ENCODE results near the gene SIPA1L3.

The SIPA1L3 gene

GRCh38 chr19:38139122-38139521 is 232.1 kb downstream of the SIPA1L3 start:
- TF ChIP-seq, protein P1, sequence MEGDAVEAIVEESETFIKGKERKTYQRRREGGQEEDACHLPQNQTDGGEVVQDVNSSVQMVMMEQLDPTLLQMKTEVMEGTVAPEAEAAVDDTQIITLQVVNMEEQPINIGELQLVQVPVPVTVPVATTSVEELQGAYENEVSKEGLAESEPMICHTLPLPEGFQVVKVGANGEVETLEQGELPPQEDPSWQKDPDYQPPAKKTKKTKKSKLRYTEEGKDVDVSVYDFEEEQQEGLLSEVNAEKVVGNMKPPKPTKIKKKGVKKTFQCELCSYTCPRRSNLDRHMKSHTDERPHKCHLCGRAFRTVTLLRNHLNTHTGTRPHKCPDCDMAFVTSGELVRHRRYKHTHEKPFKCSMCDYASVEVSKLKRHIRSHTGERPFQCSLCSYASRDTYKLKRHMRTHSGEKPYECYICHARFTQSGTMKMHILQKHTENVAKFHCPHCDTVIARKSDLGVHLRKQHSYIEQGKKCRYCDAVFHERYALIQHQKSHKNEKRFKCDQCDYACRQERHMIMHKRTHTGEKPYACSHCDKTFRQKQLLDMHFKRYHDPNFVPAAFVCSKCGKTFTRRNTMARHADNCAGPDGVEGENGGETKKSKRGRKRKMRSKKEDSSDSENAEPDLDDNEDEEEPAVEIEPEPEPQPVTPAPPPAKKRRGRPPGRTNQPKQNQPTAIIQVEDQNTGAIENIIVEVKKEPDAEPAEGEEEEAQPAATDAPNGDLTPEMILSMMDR (IDR thresholded peaks at IDR 0.05; ENCODE audit: low read depth, low read length) = no peak
- no peak for TF ChIP-seq MYC (IDR thresholded peaks at IDR 0.05; ENCODE audit: low read depth, low read length)
- TF ChIP-seq POLR2A (IDR thresholded peaks at IDR 0.05; ENCODE audit: extremely low read depth, insufficient read length) = no peak
- TF ChIP-seq, protein P2, sequence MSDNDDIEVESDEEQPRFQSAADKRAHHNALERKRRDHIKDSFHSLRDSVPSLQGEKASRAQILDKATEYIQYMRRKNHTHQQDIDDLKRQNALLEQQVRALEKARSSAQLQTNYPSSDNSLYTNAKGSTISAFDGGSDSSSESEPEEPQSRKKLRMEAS (IDR thresholded peaks at IDR 0.05; ENCODE audit: low read depth, low read length) = no peak
- DNase-seq (ENCODE audit: low read depth) = no peak
- H3K4me3 ChIP-seq (ENCODE audit: low read depth, low read length) = no peak overlapping the region

GRCh38 chr19:38141108-38141507 is 234.1 kb downstream of the SIPA1L3 start:
- TF ChIP-seq MYC (IDR thresholded peaks at IDR 0.05; ENCODE audit: low read depth, low read length) (no peak), POLR2A (IDR thresholded peaks at IDR 0.05; ENCODE audit: extremely low read depth, insufficient read length) (no peak)
- TF ChIP-seq, protein P1 (IDR thresholded peaks at IDR 0.05; ENCODE audit: low read depth, low read length) = no peak
- TF ChIP-seq, protein P2 (IDR thresholded peaks at IDR 0.05; ENCODE audit: low read depth, low read length) = no peak
- DNase-seq (ENCODE audit: low read depth) = no peak
- H3K4me3 ChIP-seq (ENCODE audit: low read depth, low read length) = no peak overlapping the region

DNA sequence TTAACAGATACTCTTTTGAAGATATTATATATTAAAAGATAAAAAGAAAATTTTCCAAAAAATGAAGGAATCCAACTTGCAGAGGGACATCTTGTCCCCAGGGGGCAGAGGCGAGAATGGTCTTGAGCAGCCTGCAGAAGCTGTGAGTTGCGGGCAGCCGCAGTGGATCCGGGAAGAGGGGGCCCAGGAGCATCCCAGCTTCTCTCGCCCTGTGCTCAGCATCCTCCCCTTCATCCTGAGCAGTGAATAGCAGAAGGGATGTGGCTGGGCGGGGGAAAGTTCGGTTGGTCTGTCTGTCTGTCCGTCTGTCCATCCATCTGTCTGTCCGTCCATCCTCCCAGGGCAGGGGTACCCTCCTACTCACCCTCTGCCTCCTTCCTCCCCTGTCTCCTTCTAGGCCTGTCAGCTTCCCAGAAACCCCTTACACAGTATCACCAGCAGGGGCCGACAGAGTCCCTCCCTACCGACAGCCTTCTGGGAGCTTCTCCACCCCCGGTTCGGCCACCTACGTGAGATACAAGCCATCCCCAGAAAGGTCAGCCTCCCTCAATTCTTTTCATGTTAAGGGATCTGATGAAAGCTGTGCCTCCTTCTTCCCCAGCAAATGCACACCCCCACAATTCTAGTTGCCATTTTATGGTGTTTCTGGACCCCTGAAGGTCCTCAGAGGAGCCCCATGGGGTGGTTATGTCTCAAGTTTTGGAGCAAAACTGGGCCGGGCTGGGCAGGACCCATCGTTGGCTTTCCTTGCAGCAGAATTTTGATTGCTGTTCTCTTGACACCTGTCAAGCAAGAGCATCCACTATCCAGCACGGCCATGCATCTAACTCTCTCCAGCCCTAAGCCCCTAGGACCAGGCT is 235.4 kb downstream of the SIPA1L3 start:
- H3K4me3 ChIP-seq (ENCODE audit: low read depth, low read length) = no peak overlapping the region
- DNase-seq (ENCODE audit: low read depth) = peak; percentile 44
- TF ChIP-seq MYC (IDR thresholded peaks at IDR 0.05; ENCODE audit: low read depth, low read length) = no peak
- TF ChIP-seq POLR2A (IDR thresholded peaks at IDR 0.05; ENCODE audit: extremely low read depth, insufficient read length) = no peak
- TF ChIP-seq, protein P1 (IDR thresholded peaks at IDR 0.05; ENCODE audit: low read depth, low read length) = peak; percentile 69
- TF ChIP-seq, protein P2 (IDR thresholded peaks at IDR 0.05; ENCODE audit: low read depth, low read length) = no peak

DNA sequence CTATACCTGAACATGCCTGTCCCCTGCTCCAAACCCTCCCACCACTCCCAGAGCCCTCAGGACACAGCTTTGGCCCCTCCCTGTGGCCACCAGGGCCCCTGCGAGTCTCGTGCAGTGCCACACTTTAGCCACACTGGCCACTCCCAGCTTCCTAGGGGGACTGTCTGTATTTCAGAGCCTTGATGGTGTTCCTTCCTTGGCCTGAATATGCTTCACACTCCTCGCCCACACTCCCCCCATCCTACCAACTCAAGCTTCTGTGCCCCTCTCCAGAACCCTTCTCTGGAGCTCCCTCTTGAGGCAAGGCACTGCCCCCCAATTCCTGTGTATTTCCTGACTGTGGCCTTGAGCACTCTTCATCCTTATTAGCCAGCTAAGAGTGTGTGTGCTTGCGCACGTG is 236.8 kb downstream of the SIPA1L3 start:
- DNase-seq (ENCODE audit: low read depth) = peak; percentile 20
- H3K4me3 ChIP-seq (ENCODE audit: low read depth, low read length) = no peak overlapping the region
- no peak for TF ChIP-seq POLR2A (IDR thresholded peaks at IDR 0.05; ENCODE audit: extremely low read depth, insufficient read length)
- TF ChIP-seq, protein P1 (IDR thresholded peaks at IDR 0.05; ENCODE audit: low read depth, low read length) = peak; percentile 15
- TF ChIP-seq, protein P2 (IDR thresholded peaks at IDR 0.05; ENCODE audit: low read depth, low read length) = no peak
- no peak for TF ChIP-seq MYC (IDR thresholded peaks at IDR 0.05; ENCODE audit: low read depth, low read length)

DNA sequence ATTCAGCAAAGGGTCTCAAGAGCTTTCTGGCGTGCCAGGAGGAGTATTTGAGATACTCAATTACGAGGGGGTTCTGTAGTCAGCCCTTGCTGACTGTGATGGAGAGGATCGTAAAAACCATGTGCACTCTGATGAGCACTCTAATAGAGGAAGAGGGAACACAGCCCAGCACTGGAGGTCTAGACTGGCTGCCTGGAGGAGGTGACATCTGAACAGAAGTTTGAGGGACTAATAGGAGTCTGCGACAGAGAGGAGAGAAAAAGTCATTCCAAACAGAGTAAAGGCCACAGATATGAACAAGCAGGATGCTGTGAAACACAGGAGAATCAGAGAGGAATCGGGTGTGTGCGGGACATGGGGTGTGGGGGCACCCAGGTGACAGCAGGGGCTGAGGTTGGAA is 237.7 kb downstream of the SIPA1L3 start:
- TF ChIP-seq MYC (IDR thresholded peaks at IDR 0.05; ENCODE audit: low read depth, low read length) (no peak), POLR2A (IDR thresholded peaks at IDR 0.05; ENCODE audit: extremely low read depth, insufficient read length) (no peak)
- TF ChIP-seq, protein P1 (IDR thresholded peaks at IDR 0.05; ENCODE audit: low read depth, low read length) = no peak
- TF ChIP-seq, protein P2 (IDR thresholded peaks at IDR 0.05; ENCODE audit: low read depth, low read length) = no peak
- no peak for DNase-seq (ENCODE audit: low read depth)
- H3K4me3 ChIP-seq (ENCODE audit: low read depth, low read length) = no peak overlapping the region

Data from NB4 (cell line).